Stimulated activated naive CD8-positive, alpha-beta T cell treated with anti-CD3 and anti-CD28 coated beads, Interleukin-15, Interleukin-2, amounts not matched to agents 100 ng/mL and 50 ng/mL, for 24 hours (primary cell): ENCODE data around the gene CRTC1.

Experiments
- H3K27ac Mint-ChIP-seq: one replicate; pipeline ENCODE4 v1.8.0; 2021; ENCODE audit warnings: mild to moderate bottlenecking, mixed read lengths
- H3K27me3 Mint-ChIP-seq: one replicate; pipeline ENCODE4 v1.8.0; 2021; ENCODE audit warnings: mixed read lengths
- H3K36me3 Mint-ChIP-seq: one replicate; pipeline ENCODE4 v1.8.0; 2021; ENCODE audit warnings: low read depth, mixed read lengths
- H3K4me1 Mint-ChIP-seq: one replicate; pipeline ENCODE4 v1.8.0; 2021; ENCODE audit warnings: low read depth, mixed read lengths
- H3K4me3 Mint-ChIP-seq: one replicate; pipeline ENCODE4 v1.8.0; 2021; ENCODE audit warnings: mild to moderate bottlenecking, mixed read lengths
- H3K9me3 Mint-ChIP-seq: one replicate; pipeline ENCODE4 v1.8.0; 2021; ENCODE audit warnings: mixed read lengths

Gene CRTC1

DNA sequence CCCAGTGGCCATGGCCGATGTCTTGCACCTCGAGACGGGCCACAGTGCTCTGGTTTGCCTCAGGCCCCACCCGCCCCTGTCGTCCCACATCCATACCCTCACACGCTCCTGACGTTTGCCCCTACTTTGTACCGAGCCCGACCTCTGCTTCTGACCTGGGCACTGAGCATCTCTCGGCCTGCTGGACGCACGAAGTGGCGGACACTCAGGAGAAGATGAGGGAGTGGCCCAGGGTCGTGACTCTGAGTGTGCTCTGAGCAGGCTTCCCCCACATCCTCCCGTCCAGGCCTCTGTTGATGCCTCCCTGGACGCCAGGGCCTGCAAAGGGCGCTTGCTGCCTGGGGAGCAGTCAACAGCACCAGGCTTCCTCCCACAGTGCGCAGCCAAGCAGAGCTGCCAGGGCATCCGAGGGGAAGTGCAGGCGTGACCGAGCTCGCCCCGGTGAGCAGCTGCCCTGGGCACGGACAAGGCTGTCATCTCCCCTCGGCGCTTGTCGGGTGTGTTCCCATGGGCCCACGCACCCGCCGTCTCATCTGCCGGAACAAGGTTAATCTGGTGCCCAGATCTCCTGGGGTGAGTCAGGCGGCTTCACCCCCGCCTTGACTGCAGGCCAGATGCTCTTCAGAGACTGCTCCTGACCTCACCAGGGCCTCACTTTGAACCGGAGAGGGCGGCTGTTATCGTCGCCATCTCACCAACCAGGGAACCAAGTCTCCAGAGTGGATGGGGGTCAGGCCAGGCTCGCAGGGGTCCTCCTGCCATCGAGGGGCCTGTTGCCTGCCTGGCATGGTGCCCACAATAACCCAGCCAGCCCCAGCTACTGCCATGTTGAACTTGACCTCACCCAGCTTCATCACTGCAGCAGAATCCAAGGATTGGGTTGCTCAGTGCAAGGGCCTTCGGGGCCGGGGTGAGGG, 80.5 kb downstream of the CRTC1 start:
- H3K27ac Mint-ChIP-seq = no peak overlapping the region
- H3K4me3 Mint-ChIP-seq = no peak overlapping the region
- no peaks in the 10 kb centered on the region for H3K27me3 Mint-ChIP-seq
- no peaks in the 10 kb centered on the region for H3K4me1 Mint-ChIP-seq
- no peaks in the 10 kb centered on the region for H3K36me3 Mint-ChIP-seq
- no peaks in the 10 kb centered on the region for H3K9me3 Mint-ChIP-seq

DNA sequence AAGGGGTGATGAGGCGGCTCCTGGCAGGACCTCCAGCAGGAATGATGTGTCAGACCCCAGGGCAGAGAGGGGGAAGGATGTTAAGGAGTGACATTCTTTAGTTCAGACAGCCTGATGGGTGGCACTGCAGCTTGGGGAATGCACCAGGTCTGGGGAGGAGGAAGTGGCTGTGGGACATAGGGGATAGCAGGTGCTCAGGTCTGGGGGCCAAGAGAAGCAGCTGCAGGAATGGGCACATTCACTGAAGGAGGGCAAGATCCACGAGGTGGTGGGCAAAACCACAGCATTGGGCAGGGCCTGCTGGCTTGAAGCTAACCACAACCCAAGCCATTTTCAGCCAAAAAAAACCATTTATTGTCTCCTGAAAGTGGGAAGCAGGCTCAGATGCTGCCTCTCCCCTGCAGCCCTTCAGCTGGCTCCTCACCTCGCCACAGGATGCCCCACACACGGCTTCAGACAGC, 81.1 kb downstream of the CRTC1 start:
- Mint-ChIP-seq H3K36me3 (no peaks in the 10 kb centered on the region), H3K27ac (no peak overlapping the region)

DNA sequence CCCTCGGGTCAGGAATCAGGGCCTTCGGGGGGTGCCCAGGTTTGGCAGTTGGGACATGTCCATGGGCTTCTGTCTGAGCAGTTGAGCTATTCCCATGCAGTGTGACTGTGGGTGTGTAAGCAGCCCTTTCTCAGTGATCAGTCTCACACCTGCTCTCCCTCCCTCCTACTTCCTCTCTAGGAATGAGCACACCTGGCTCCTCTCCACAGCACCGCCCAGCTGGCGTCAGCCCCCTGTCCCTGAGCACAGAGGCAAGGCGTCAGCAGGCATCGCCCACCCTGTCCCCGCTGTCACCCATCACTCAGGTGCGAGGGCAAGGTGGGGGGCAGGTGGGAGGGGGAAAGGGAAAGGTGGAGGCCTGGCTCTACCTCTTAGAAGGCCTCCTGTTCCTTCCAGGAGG, 81.7 kb downstream of the CRTC1 start:
- no peak overlapping the region for H3K4me3 Mint-ChIP-seq
- H3K36me3 Mint-ChIP-seq = no peaks in the 10 kb centered on the region
- no peaks in the 10 kb centered on the region for H3K4me1 Mint-ChIP-seq
- no peaks in the 10 kb centered on the region for H3K27me3 Mint-ChIP-seq
- no peak overlapping the region for H3K27ac Mint-ChIP-seq
- H3K9me3 Mint-ChIP-seq = no peaks in the 10 kb centered on the region

More for the DNA sequence above, 81.1 kb downstream of the CRTC1 start:
- no peaks in the 10 kb centered on the region for H3K9me3 Mint-ChIP-seq
- no peak overlapping the region for H3K4me3 Mint-ChIP-seq
- H3K27me3 Mint-ChIP-seq = no peaks in the 10 kb centered on the region
- no peaks in the 10 kb centered on the region for H3K4me1 Mint-ChIP-seq

- no peaks in the 10 kb centered on the region for H3K9me3 Mint-ChIP-seq
These were observed 84.7 kb downstream of the CRTC1 start for GRCh38 chr19:18768046-18768771.

GRCh38 chr19:18768997-18769891, 85.8 kb downstream of the CRTC1 start:
- Mint-ChIP-seq H3K36me3 (no peaks in the 10 kb centered on the region), H3K9me3 (no peaks in the 10 kb centered on the region), H3K4me1 (no peaks in the 10 kb centered on the region), H3K4me3 (no peak overlapping the region), H3K27ac (no peak overlapping the region), H3K27me3 (no peaks in the 10 kb centered on the region)

More at GRCh38 chr19:18768046-18768771, 84.7 kb downstream of the CRTC1 start:
- no peaks in the 10 kb centered on the region for H3K36me3 Mint-ChIP-seq
- no peak overlapping the region for H3K4me3 Mint-ChIP-seq
- H3K27ac Mint-ChIP-seq = no peak overlapping the region
- no peaks in the 10 kb centered on the region for H3K4me1 Mint-ChIP-seq
- H3K27me3 Mint-ChIP-seq = no peaks in the 10 kb centered on the region

DNA sequence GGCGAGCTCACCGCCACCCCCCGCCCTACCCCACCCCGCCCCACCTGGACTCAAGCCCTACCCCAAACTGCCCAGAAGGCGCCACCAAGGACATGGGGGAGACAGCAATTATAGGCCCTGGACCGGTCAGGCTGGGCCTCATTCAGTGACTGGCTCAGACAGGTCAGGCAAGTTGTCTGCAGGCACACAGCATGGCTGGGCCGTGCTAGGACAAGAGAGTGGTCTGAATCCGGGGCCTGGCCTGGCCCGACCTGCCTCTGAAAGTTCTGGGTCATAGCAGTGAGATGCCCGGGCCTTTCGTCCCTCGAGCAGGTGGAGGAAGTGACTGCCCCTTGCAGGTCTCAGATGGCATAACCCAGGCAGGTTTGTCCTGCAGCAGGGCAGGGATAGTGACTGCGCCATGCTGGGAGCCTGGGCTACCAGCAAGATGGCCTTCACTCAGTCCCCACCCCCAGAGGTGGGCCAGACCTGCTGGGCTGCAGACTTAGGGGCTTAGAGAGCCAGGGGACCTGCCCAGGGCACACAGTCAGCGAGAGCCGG, 86.6 kb downstream of the CRTC1 start:
- Mint-ChIP-seq H3K4me3 (no peak overlapping the region), H3K27me3 (no peaks in the 10 kb centered on the region), H3K9me3 (no peaks in the 10 kb centered on the region), H3K36me3 (no peaks in the 10 kb centered on the region), H3K27ac (no peak overlapping the region), H3K4me1 (no peaks in the 10 kb centered on the region)

DNA sequence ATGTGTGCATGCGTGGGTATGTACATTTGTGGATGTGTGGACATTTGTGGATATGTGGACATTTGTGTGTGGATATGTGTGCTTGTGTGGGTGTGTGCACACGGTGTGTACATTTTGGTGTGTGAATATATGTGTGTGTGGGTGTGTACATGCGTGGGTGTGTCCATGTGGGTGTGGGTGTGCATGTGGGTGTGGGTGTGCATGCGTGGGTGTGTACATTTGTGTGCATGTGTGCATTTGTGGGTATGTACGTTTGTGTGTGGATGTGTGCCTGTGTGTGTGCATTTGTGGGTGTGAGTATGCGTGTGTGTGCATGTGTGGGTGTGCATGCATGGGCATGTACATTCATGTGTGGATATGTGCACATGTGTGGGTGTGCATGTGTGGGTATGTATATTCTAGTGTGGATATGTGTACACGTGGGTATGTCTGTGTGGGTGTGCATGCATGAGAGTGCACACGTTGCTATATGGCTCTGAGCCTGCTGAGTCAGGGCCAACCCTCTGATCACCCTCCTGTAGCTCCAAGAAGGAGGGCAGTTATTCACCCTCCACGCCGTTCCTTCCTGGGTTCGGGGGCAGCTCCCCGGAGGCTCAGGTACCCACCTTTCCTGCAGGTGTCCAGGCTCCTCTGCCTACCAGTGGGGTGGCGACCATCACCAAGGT, 87.3 kb downstream of the CRTC1 start:
- H3K4me3 Mint-ChIP-seq = no peak overlapping the region
- H3K36me3 Mint-ChIP-seq = no peaks in the 10 kb centered on the region
- H3K27me3 Mint-ChIP-seq = no peaks in the 10 kb centered on the region
- no peak overlapping the region for H3K27ac Mint-ChIP-seq
- no peaks in the 10 kb centered on the region for H3K4me1 Mint-ChIP-seq
- no peaks in the 10 kb centered on the region for H3K9me3 Mint-ChIP-seq

GRCh38 chr19:18771328-18772242, 88.1 kb downstream of the CRTC1 start:
- Mint-ChIP-seq H3K36me3 (no peaks in the 10 kb centered on the region), H3K4me1 (no peaks in the 10 kb centered on the region), H3K27me3 (no peaks in the 10 kb centered on the region), H3K4me3 (no peak overlapping the region), H3K27ac (no peak overlapping the region), H3K9me3 (no peaks in the 10 kb centered on the region)

DNA sequence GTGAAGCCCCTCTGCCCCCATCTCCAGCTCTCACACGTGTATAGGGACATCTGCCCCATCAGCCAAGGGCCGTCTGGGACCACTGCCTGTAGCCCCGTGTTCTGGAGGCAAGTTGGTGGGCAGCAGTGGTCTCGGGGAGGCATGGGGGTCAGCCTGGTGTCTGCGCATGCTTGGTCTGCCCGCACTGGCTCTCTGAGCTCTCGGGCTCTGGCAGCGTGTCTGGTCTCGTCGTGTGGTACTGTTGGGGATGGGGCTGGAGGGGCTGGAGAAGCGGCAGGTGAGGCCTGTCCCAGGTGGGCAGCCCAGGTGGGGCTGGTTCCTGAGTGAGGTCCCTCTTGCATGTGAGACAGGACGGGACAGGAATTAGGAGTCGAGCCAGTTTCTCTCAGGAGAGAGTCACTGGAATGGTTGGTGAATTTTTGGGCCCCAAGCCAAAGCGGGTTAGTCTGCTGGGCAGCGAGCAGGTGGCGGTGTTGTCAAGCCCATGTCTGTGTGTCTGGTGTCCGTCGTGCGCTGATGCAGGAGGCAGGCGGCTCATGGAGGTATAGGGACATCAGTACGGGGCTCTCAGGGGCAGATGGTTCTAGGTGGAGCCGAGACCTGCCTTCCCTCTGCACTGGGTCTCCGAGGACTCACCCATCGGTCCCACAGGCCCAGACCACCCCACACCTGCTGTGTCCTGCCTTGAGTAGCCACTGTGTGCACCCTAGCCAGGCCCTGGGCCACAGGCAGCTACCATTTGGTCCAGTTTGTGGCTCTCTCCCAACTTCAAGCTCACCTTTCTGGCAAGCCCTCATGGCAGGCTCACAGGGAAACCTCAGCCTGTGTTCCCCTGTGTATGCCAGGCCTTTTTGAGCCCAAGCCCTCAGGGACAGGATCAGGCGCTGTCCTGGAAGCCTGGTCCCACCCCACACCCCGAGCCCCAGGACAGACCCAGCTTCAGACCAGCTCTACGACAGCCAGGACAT, 89.4 kb downstream of the CRTC1 start:
- Mint-ChIP-seq H3K27me3 (no peaks in the 10 kb centered on the region), H3K4me1 (no peaks in the 10 kb centered on the region), H3K36me3 (no peaks in the 10 kb centered on the region), H3K4me3 (no peak overlapping the region), H3K9me3 (no peaks in the 10 kb centered on the region), H3K27ac (no peak overlapping the region)

DNA sequence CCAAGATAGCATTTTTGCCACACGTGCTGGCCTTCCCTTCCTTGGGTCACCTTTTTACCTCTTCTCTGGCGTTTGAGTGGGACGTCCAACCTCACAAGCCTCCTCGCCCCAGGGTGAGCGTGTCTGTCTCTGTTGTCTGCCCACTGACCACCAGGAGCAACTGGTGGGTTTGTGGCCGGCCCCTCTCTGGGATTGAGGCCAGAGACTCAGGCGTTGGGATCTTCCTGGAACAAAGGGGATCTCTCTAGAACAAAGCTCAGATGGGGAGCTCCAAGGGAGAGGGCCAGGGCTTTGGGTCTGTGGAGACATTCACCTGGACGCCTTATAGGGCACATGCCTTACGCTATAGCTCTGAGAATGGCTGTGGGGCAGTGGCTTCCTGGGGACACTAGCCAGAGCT, 90.2 kb downstream of the CRTC1 start:
- Mint-ChIP-seq H3K4me1 (no peaks in the 10 kb centered on the region), H3K9me3 (no peaks in the 10 kb centered on the region), H3K36me3 (no peaks in the 10 kb centered on the region), H3K27me3 (no peaks in the 10 kb centered on the region), H3K4me3 (no peak overlapping the region), H3K27ac (no peak overlapping the region)

- Mint-ChIP-seq H3K27ac (no peak overlapping the region), H3K27me3 (no peaks in the 10 kb centered on the region), H3K36me3 (no peaks in the 10 kb centered on the region), H3K4me3 (no peak overlapping the region), H3K4me1 (no peaks in the 10 kb centered on the region), H3K9me3 (no peaks in the 10 kb centered on the region)
These were observed 90.6 kb downstream of the CRTC1 start for GRCh38 chr19:18774107-18774506.

DNA sequence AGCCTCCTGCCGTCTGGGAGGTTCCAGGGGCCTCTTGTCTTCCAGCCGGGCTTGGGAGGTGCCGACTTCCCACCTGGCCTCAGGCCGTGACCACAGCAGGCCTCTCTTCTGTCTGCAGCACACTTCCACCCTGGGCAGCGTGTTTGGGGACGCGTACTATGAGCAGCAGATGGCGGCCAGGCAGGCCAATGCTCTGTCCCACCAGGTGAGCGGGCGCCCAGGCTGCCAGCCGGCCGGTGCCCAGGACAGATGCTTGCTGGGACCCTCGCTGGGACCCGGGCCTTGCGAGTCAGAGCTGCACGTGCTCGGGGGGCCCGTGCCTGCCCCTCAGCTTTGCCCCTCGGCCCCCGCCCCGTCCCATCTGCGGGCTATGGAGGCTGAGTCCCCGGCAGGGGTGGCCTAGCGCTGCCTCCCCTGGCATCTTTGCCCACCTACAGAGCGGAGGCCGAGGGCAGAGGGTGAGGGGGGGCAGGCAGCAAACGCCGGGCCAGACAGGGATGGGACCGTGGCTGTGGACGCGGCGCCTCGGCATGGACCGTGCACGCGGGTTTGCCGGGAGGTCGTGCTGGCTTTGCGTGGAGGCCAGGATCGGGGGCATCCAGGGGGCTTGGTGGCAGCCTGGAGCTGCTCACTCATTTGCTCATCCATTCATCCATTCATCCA, 91.4 kb downstream of the CRTC1 start:
- Mint-ChIP-seq H3K4me1 (no peaks in the 10 kb centered on the region), H3K36me3 (no peaks in the 10 kb centered on the region), H3K9me3 (no peaks in the 10 kb centered on the region), H3K27ac (no peak overlapping the region), H3K4me3 (no peak overlapping the region), H3K27me3 (no peaks in the 10 kb centered on the region)
